MM.1S (cell line): ENCODE results near the gene SNX11.

Source experiments
- CTCF ChIP-seq: fragments of 300-600 bp; sonication (generic); IDR thresholded peaks from 2 replicates; pipeline ENCODE4 v1.5.1; 2016; ENCODE audit warnings: antibody characterized with exemption, low read length, mixed read lengths
- EZH2 ChIP-seq: fragments of 300-600 bp; sonication (generic); optimal IDR thresholded peaks from 2 replicates; pipeline ENCODE3; 2017; ENCODE audit warnings: low read depth, mild to moderate bottlenecking, antibody characterized with exemption, low read length, mixed read lengths

GRCh38 chr17:48128400-48128799 is 20.8 kb downstream of the SNX11 start:
- TF ChIP-seq CTCF = no peak
- TF ChIP-seq EZH2 = no peak
